ENCODE results near the gene ABLIM1.

The ABLIM1 gene

GRCh38 chr10:114603303-114603702 lies 54.8 kb downstream of the ABLIM1 start:
- TF ChIP-seq CTCF (conservative IDR thresholded peaks at IDR 0.05; ENCODE audit: low read depth, low read length), result no peak
- no peak overlapping the region for H3K4me3 ChIP-seq (ENCODE audit: low read length)
- DNase-seq (ENCODE audit: low read depth), result no peak

- no peak for TF ChIP-seq CTCF (conservative IDR thresholded peaks at IDR 0.05; ENCODE audit: low read depth, low read length)
- H3K4me3 ChIP-seq (ENCODE audit: low read length), result no peak overlapping the region
- no peak for DNase-seq (ENCODE audit: low read depth)
Measured at GRCh38 chr10:114600057-114600456, 58.0 kb downstream of the ABLIM1 start.

- no peak for DNase-seq (ENCODE audit: low read depth)
- TF ChIP-seq CTCF (conservative IDR thresholded peaks at IDR 0.05; ENCODE audit: low read depth, low read length), result no peak
- no peak overlapping the region for H3K4me3 ChIP-seq (ENCODE audit: low read length)
Measured at GRCh38 chr10:114596793-114597192, 61.3 kb downstream of the ABLIM1 start.

GRCh38 chr10:114593816-114594468 lies 64.1 kb downstream of the ABLIM1 start:
- no peak for DNase-seq (ENCODE audit: low read depth)
- no peak overlapping the region for H3K4me3 ChIP-seq (ENCODE audit: low read length)
- TF ChIP-seq CTCF (conservative IDR thresholded peaks at IDR 0.05; ENCODE audit: low read depth, low read length), result no peak

GRCh38 chr10:114593240-114593792 lies 64.8 kb downstream of the ABLIM1 start:
- DNase-seq (ENCODE audit: low read depth), result no peak
- no peak for TF ChIP-seq CTCF (conservative IDR thresholded peaks at IDR 0.05; ENCODE audit: low read depth, low read length)
- no peak overlapping the region for H3K4me3 ChIP-seq (ENCODE audit: low read length)

- no peak for DNase-seq (ENCODE audit: low read depth)
- H3K4me3 ChIP-seq (ENCODE audit: low read length), result no peak overlapping the region
- no peak for TF ChIP-seq CTCF (conservative IDR thresholded peaks at IDR 0.05; ENCODE audit: low read depth, low read length)
Measured at GRCh38 chr10:114590993-114591392, 67.1 kb downstream of the ABLIM1 start.

GRCh38 chr10:114584419-114584818 lies 73.7 kb downstream of the ABLIM1 start:
- TF ChIP-seq CTCF (conservative IDR thresholded peaks at IDR 0.05; ENCODE audit: low read depth, low read length), result no peak

More at GRCh38 chr10:114584419-114584818, 73.7 kb downstream of the ABLIM1 start:
- no peak overlapping the region for H3K4me3 ChIP-seq (ENCODE audit: low read length)
- DNase-seq (ENCODE audit: low read depth), result no peak
